Muscle of back (tissue), 11 donors: ENCODE data around the gene IQCE. TPM values are rescaled to one million over a fixed set of nuclear protein-coding genes. Genes with fewer than 3 reads are reported as not detected.
"Not testable (repeated sequence)": the region's sequence is repeated elsewhere in the genome, so short reads cannot be mapped to it uniquely, and the experiment has no call there.

Experiments
- DNase-seq, 3 donors: peaks; one replicate each; pipeline versions ENCODE4 v3.0.0 to v3.0.0-alpha.2; 2013
- polyA plus RNA-seq, 10 donors: library from polyadenylated mRNA; unstranded; fragments of 120-200 nt; gene quantifications; one replicate each; pipeline ENCODE4 v1.2.1, GENCODE V29; 2013; ENCODE audit not compliant: insufficient read length in 10 of 10

The IQCE gene
- polyA plus RNA-seq, 10 donors = 6.1 to 10.0 (median 6.7) TPM

- no peak for DNase-seq
Observed at GRCh38 chr7:2553108-2553507, 5.7 kb upstream of the IQCE start.

GRCh38 chr7:2553831-2554581, 4.8 kb upstream of the IQCE start:
- DNase-seq = no peak

GRCh38 chr7:2554661-2555111, 4.1 kb upstream of the IQCE start:
- DNase-seq = no peak

- peak; percentile 92 to 97 (median 94) for DNase-seq
Observed at GRCh38 chr7:2555121-2556052, 3.4 kb upstream of the IQCE start, which contains the start of gene BRAT1. Gene BRAT1 (minus strand): TSS chr7:2555524. CDS start chr7:2554431, 1,093 bp downstream.

- no peak for DNase-seq
Observed at GRCh38 chr7:2559283-2559950, 638 bp downstream of the IQCE start.

- not testable (repeated sequence) for DNase-seq
Observed at GRCh38 chr7:2563955-2564354, 5.2 kb downstream of the IQCE start.

- no peak for DNase-seq
Observed at GRCh38 chr7:2564970-2565540, 6.3 kb downstream of the IQCE start.

GRCh38 chr7:2566348-2566889, 7.6 kb downstream of the IQCE start:
- DNase-seq = no peak

GRCh38 chr7:2566890-2567678, 8.3 kb downstream of the IQCE start:
- DNase-seq = peak; percentile 39 to 82 (median 63)

GRCh38 chr7:2567679-2568278, 9.0 kb downstream of the IQCE start:
- DNase-seq = peak; percentile 30 to 72 (median 51)

GRCh38 chr7:2568521-2569223, 9.9 kb downstream of the IQCE start:
- no peak for DNase-seq

GRCh38 chr7:2569421-2569820, 10.6 kb downstream of the IQCE start:
- no peak for DNase-seq

- no peak for DNase-seq
Observed at GRCh38 chr7:2570021-2570420, 11.2 kb downstream of the IQCE start.

GRCh38 chr7:2571409-2571808, 12.6 kb downstream of the IQCE start:
- no peak for DNase-seq

- no peak for DNase-seq
Observed at GRCh38 chr7:2572101-2572842, 13.5 kb downstream of the IQCE start.

- no peak for DNase-seq
Observed at GRCh38 chr7:2573761-2574160, 15.0 kb downstream of the IQCE start.

GRCh38 chr7:2575046-2575732, 16.4 kb downstream of the IQCE start:
- DNase-seq = no peak

GRCh38 chr7:2575733-2576340, 17.1 kb downstream of the IQCE start:
- DNase-seq = no peak
